Stimulated activated naive B cell treated with anti-CD40 and anti-IgM and Interleukin-4, amounts not matched to agents 10 μg/mL and 1 μg/mL and 100 μg/mL, for 72 hours (primary cell): ENCODE measurements around the gene KCNIP2.
"Not testable (repeated sequence)": the region's sequence is repeated elsewhere in the genome, so short reads cannot be mapped to it uniquely, and the experiment has no call there.

ENCODE experiments used
- ATAC-seq, 2 donors: fragments of 150-1000 bp; cut with Tn5 transposase; replicated peaks; 2 replicates each; pipeline ENCODE4 v1.10.0; 2021; ENCODE audit warnings: moderate library complexity in 1 of 2
- DNase-seq: peaks from one replicate; pipeline ENCODE4 v3.0.0; 2021
- H3K27ac Mint-ChIP-seq: one replicate; pipeline ENCODE4 v1.8.0; 2022; ENCODE audit warnings: mild to moderate bottlenecking, mixed read lengths
- H3K27me3 Mint-ChIP-seq, 2 donors: one replicate each; pipeline ENCODE4 v1.8.0; 2022; ENCODE audit warnings: mixed read lengths in 2 of 2
- H3K36me3 Mint-ChIP-seq, 2 donors: one replicate each; pipeline ENCODE4 v1.8.0; 2022; ENCODE audit warnings: mixed read lengths in 2 of 2, mild to moderate bottlenecking in 1 of 2
- H3K4me1 Mint-ChIP-seq, 2 donors: one replicate each; pipeline ENCODE4 v1.8.0; 2022; ENCODE audit warnings: mixed read lengths in 2 of 2, mild to moderate bottlenecking in 1 of 2
- H3K4me3 Mint-ChIP-seq, 2 donors: one replicate each; pipeline ENCODE4 v1.8.0; 2022; ENCODE audit warnings: mild to moderate bottlenecking in 2 of 2, mixed read lengths in 2 of 2, moderate library complexity in 1 of 2
- H3K9me3 Mint-ChIP-seq, 2 donors: one replicate each; pipeline ENCODE4 v1.8.0; 2022; ENCODE audit warnings: mixed read lengths in 2 of 2, mild to moderate bottlenecking in 1 of 2

The KCNIP2 gene

GRCh38 chr10:101797403-101798059 lies 46.1 kb downstream of the KCNIP2 start:
- Mint-ChIP-seq H3K27me3 (no peaks in the 10 kb centered on the region), H3K4me1 (peaks cover 9 to 35% of the 10 kb centered on the region in 2 donors), H3K27ac (peak overlapping the region; percentile 56), H3K9me3 (no peaks in the 10 kb centered on the region), H3K36me3 (peaks cover 45 to 55% of the 10 kb centered on the region in 2 donors), H3K4me3 (no peak overlapping the region)
- DNase-seq (no peak), ATAC-seq (no peak)

GRCh38 chr10:101793526-101793925 lies 50.1 kb downstream of the KCNIP2 start:
- ATAC-seq (no peak), DNase-seq (no peak)
- H3K36me3 Mint-ChIP-seq, result peaks cover 22 to 31% of the 10 kb centered on the region in 2 donors
- H3K9me3 Mint-ChIP-seq, result no peaks in the 10 kb centered on the region
- H3K4me1 Mint-ChIP-seq, result peaks cover 2 to 15% of the 10 kb centered on the region in 2 donors
- no peaks in the 10 kb centered on the region for H3K27me3 Mint-ChIP-seq
- H3K4me3 Mint-ChIP-seq, result no peak overlapping the region
- no peak overlapping the region for H3K27ac Mint-ChIP-seq

GRCh38 chr10:101789686-101790085 lies 53.9 kb downstream of the KCNIP2 start:
- Mint-ChIP-seq H3K27me3 (no peaks in the 10 kb centered on the region), H3K4me3 (no peak overlapping the region), H3K4me1 (peaks cover 4 to 26% of the 10 kb centered on the region in 2 donors), H3K9me3 (no peaks in the 10 kb centered on the region), H3K36me3 (peaks cover 18 to 29% of the 10 kb centered on the region in 2 donors), H3K27ac (no peak overlapping the region)
- no peak for DNase-seq
- no peak for ATAC-seq

DNA sequence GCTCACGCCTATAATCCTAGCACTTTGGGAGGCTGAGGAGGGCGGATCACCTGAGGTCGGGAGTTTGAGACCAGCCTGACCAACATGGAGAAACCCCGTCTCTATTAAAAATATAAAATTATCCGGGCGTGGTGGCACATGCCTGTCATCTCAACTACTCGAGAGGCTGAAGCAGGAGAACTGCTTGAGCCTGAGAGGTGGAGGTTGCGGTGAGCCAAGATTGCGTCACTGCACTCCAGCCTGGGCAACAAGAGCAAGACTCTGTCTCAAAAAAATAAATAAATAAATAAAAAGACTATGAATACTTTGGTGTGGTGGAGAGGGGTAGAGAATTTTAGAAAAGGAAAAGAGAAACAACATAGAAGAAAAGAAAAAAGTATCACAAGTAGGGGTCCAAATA lies 54.4 kb downstream of the KCNIP2 start:
- ATAC-seq, DNase-seq, H3K9me3 Mint-ChIP-seq, H3K27me3 Mint-ChIP-seq, H3K4me3 Mint-ChIP-seq: not testable (repeated sequence)
- Mint-ChIP-seq H3K4me1 (peaks cover 6 to 24% of the 10 kb centered on the region in 2 donors), H3K27ac (peak overlapping the region; percentile 5), H3K36me3 (peaks cover 18 to 33% of the 10 kb centered on the region in 2 donors)

DNA sequence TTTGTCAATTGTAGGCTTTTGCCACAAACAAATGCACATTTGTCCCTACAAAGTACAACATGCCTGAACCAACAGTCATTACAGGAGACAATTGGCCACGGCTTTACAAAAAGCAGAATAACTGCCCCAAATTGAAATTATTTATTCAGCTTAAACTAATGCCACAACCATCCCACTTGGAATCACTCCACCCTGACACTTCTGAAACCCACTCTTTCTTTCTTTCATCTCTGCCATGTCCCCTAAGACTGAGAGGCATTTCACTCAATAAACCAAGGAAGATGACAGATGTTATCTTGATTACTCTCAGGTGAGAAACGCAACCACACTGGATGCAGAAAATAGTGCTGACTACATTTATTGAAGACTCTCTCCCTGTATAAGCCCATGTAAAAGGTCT lies 57.8 kb downstream of the KCNIP2 start:
- Mint-ChIP-seq H3K27ac (peak overlapping the region; percentile 10), H3K4me1 (peaks cover 31 to 56% of the 10 kb centered on the region in 2 donors), H3K4me3 (no peak overlapping the region), H3K27me3 (no peaks in the 10 kb centered on the region), H3K36me3 (peaks cover 27 to 45% of the 10 kb centered on the region in 2 donors), H3K9me3 (no peaks in the 10 kb centered on the region)
- DNase-seq (no peak), ATAC-seq (no peak)

DNA sequence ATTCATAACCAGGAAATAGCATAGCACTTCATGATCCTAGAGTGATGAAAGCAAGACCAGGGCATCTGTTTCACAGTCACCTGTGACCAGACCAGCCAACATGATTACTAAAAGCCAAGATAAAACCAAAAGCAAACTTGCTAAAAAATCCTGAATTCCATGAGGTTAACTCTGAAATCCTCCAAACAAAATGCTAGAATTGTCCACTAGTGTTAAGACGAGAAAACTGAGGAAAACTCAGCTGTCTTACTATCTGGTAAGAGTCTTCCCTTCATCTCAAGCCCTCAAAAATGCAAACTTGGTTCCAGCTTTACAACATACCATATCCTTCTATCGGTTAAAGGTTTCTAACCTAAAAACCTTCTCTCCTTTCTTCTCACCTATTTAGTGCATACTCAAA lies 59.0 kb downstream of the KCNIP2 start:
- no peak for ATAC-seq
- Mint-ChIP-seq H3K4me1 (peaks cover 40 to 67% of the 10 kb centered on the region in 2 donors), H3K27me3 (no peaks in the 10 kb centered on the region), H3K9me3 (no peaks in the 10 kb centered on the region), H3K4me3 (peak overlapping the region in 1 of 2 donors; percentile 100), H3K36me3 (peaks cover 30 to 45% of the 10 kb centered on the region in 2 donors), H3K27ac (no peak overlapping the region)
- DNase-seq, result no peak

DNA sequence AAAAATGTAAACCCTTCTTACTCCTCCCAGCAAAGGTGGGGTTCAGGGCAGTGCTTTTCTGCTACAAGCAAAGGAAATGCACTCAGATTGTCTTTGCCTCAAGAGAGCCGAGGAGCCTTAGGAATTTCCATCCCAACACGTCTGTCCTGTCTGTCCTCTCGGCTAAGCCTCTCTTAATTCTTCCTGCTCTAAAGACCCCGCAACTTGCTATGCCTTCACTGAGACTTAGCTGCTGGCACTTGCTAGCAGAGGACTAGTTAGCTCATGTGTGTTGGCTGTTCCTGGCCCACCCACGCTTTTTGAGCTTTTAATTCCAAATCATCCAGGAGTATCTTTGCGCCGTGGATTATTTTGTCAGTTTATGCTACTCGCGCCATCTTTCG lies 59.9 kb downstream of the KCNIP2 start:
- H3K27ac Mint-ChIP-seq, result peak overlapping the region; percentile 99
- DNase-seq (no peak), ATAC-seq (no peak)
- no peaks in the 10 kb centered on the region for H3K9me3 Mint-ChIP-seq
- H3K36me3 Mint-ChIP-seq, result peaks cover 35 to 50% of the 10 kb centered on the region in 2 donors
- peak overlapping the region; percentile 91 to 100 for H3K4me3 Mint-ChIP-seq
- peaks cover 47 to 76% of the 10 kb centered on the region in 2 donors for H3K4me1 Mint-ChIP-seq
- peaks cover 5 to 6% of the 10 kb centered on the region in 2 donors for H3K27me3 Mint-ChIP-seq

DNA sequence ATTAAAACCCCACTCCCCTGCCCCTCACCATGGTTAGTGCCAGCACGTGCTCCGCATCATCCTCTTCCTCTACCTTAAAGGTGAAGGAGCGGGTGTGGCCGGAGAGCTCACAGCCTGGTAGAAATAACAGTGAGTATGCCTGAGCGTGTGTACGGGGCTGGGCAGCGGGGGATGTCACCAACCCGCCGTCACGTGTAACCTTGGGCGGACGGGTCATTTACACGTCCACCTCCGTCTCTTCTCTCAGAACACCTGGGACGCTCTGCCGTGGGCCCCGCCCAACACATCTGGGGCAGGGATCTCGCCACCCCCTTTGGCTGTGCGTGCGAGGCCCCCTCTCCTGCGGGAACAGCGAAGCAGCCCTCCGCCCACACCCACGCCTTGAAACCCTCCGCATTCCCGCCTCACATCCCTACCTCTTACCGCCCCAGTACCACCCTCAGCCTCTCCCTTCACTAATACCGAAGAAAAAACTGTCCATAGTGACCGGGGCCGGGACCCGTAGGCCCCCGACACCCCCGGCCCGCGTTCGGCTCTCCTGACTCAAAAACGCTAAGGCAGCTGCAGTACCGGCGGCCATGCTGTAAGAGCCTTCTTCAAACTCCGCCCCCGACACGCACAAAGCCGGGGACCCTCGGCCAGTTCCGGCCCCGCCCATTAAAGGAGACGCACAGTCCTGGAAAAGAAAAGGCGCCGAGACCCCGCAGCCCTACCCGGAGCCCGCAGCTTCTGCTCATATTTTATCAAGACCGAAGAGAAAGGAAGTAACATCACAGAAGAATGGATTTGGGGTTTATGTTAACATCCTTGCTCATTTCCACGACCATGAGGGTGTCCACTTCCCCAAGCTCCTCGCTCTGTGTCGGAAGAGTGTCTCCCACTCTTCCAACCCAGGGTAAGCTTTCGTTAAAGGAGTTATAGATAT lies 60.5 kb downstream of the KCNIP2 start, which contains the start of gene NPM3:
Gene NPM3, minus strand, starts transcription at position 636 of the 925 bp plus-strand sequence. Its CDS starts 56 bp downstream, at position 580.
- Mint-ChIP-seq H3K4me3 (peak within 1 kb of the TSS; percentile 91 to 100), H3K27ac (peak within 1 kb of the TSS; percentile 99), H3K9me3 (no peaks in the 10 kb centered on the region), H3K36me3 (peaks cover 35 to 52% of the 10 kb centered on the region in 2 donors), H3K4me1 (peaks cover 48 to 82% of the 10 kb centered on the region in 2 donors), H3K27me3 (peaks cover 10 to 11% of the 10 kb centered on the region in 2 donors)
- ATAC-seq, result peak; percentile 78 to 83
- DNase-seq, result peak; percentile 77

DNA sequence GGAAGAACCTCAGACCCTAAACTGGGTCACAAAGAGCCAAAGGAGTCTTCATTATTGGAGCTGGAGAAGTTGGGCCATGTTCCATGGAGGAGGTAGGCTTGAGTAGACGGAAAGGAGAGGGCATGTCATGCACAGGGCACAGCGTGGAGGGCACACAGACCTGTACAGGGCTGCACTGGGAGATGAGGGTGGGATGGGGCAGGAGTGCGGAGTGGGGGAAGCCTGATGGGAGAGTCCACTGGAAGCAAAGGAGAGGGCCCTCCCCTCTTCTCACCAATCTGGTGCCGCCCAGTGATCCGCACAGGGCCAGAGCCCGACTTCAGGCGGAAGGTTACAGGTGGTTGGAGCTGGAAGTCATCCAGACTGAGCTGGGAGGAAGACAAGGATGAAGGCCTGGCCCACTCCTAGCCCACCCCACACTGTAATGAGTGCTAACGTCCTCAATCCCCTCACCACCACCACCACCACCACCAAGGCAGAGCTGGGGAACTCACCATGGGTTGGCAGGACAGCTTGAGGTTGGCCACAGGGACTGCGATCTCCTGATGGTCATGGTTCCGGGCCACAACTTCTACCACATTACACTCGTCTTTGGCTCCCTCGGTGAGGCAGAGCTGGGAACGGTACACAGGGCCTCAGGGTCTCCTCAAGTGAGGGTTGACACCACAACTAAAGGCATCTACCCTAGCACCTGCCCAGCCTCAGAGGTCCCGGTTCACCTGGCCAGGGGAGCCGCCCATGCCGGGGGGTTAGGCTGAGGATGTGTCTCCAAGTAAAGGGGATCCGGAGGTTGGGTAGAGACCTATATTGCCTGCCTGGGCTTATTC lies 61.4 kb downstream of the KCNIP2 start:
- Mint-ChIP-seq H3K27me3 (peaks cover 19% of the 10 kb centered on the region in 2 donors), H3K36me3 (peaks cover 33 to 55% of the 10 kb centered on the region in 2 donors), H3K9me3 (no peaks in the 10 kb centered on the region), H3K27ac (peak overlapping the region; percentile 99), H3K4me3 (peak overlapping the region; percentile 91 to 100), H3K4me1 (peaks cover 48 to 81% of the 10 kb centered on the region in 2 donors)
- no peak for ATAC-seq
- DNase-seq, result no peak

GRCh38 chr10:101781655-101781983 lies 62.0 kb downstream of the KCNIP2 start:
- peak overlapping the region; percentile 91 to 100 for H3K4me3 Mint-ChIP-seq
- no peak for DNase-seq
- H3K4me1 Mint-ChIP-seq, result peaks cover 52 to 85% of the 10 kb centered on the region in 2 donors
- no peaks in the 10 kb centered on the region for H3K9me3 Mint-ChIP-seq
- peaks cover 25% of the 10 kb centered on the region in 2 donors for H3K27me3 Mint-ChIP-seq
- no peak for ATAC-seq
- peaks cover 33 to 53% of the 10 kb centered on the region in 2 donors for H3K36me3 Mint-ChIP-seq
- peak overlapping the region; percentile 84 for H3K27ac Mint-ChIP-seq

DNA sequence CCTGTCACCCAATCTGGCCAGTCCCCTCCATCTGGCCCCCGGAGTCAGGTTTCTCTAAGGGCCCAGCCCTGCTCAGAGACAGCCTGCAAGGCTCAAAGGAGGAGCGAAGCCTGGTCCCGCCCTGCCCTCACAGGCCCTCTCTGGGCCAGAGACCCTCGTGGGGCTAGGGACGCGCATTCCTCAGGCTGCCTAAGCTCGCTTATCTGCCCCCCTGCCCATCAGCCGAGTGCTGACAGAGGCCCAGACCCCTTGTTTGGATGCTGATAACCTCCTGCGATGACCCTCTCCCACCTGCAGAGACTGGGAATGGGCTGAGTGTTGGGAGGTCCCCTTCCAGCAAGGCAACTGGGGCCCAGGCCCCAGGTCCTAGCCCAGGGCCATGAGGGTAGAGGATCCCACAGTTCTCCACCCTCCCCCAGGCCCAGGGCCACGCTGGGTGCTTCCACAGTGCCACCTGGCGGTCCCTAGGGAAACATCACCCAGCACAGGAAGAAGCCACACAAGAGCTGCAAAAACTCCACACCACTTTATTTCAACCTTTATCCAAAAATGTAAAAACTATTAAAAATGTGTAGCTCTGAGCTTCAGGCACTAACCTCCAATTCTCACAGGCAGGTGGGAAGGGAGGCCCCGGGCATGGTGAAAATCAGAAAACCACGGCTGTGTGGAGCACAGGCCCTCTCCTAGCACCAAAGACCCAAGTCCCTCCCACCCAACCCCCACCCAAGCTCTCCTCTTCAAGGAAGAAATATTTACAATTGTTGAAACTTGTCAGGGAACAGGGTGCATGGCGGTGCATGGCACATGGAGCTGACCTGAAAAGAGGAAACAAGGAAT lies 62.6 kb downstream of the KCNIP2 start:
- Mint-ChIP-seq H3K9me3 (no peaks in the 10 kb centered on the region), H3K36me3 (peaks cover 31 to 51% of the 10 kb centered on the region in 2 donors), H3K27ac (no peak overlapping the region), H3K27me3 (peaks cover 26 to 28% of the 10 kb centered on the region in 2 donors), H3K4me3 (peak overlapping the region; percentile 56 to 91), H3K4me1 (peaks cover 53 to 86% of the 10 kb centered on the region in 2 donors)
- DNase-seq, result peak; percentile 61
- peak; percentile 52 to 62 for ATAC-seq

DNA sequence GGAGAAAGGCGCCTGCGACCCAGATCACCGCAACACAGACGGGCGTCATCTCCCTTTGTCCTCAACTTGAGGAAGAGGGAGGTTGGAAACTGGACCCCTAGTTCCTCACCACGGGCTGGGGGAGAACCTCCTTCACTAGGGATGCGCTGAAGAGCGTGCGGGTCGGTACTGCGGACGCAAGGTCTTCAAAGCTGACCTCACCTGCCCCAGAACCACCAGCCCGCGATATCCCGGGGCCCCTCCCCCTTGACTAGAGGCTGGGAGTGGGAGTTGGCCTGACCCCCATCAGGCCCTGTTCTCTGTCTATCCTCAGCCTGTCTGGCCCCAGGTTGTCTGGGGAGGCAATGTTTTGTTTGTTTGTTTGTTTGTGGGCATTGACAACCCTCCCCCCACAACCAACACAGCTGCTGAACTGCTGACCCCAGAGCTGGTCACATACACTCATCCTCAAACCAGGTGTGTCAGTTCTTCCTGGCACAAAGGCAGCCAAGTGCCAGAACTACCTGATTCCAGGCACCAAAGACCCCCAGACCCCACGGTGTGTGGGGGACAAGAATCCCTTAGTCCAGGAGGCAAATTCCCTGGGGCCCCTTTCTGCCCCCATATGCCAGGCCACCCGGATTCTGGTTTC lies 63.3 kb downstream of the KCNIP2 start:
- H3K36me3 Mint-ChIP-seq, result peaks cover 27 to 47% of the 10 kb centered on the region in 2 donors
- no peaks in the 10 kb centered on the region for H3K9me3 Mint-ChIP-seq
- ATAC-seq (no peak), DNase-seq (no peak)
- H3K27me3 Mint-ChIP-seq, result peaks cover 26 to 30% of the 10 kb centered on the region in 2 donors
- H3K27ac Mint-ChIP-seq, result peak overlapping the region; percentile 47
- H3K4me3 Mint-ChIP-seq, result peak overlapping the region; percentile 75 to 86
- peaks cover 51 to 80% of the 10 kb centered on the region in 2 donors for H3K4me1 Mint-ChIP-seq
